Measurements from ENCODE around the gene TRAPPC2L. TPM values are rescaled to one million over a fixed set of nuclear protein-coding genes. Genes with fewer than 3 reads are reported as not detected.

Gene TRAPPC2L
- total RNA-seq, 1 donor from 2014 or later = 29.2 TPM

DNA sequence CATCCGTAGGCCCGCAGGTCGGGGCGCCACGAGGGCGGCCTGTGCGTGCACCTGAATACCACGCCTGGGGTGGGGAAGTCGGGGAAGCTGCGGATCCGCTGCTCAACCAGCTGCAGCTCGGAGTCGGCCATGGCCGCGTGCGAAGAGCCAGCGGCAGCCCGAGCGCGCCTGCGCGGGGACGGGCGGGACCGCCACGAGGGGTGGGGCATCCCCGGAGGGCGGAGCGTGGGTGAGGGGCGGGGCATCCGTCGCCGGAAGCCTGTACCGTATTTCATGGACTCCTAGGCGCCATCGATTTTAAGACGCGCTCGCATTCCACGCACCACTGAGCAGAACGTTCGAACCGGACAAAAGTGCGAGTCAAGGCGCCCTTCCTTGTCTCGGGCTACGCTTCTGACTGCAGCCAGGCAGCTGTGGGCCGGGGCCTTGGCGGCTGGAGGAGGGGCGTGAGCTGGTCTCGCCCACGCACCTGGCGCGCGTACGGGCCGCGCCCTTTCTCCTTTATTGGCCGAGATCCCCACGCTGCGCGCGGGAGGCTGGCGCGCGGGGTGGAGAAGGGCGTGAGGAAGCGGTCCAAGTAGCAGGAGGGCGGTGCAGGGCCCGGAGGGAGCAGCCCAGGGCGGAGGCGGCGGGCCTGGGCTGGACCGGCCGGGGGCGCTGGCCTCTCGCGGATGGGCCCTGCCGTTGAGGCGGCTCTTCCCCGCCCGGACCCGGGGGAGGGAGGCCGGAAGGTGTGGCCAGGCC is 45.0 kb upstream of the TRAPPC2L start, which contains the start of gene APRT:
TSS of gene APRT (minus strand) at position 160 of the 744 bp plus-strand sequence. CDS start at position 131, 29 bp downstream.
- peak within 1 kb of the TSS; percentile 66 for H3K27ac ChIP-seq (ENCODE audit: low read depth, low read length)
- peak within 1 kb of the TSS; percentile 65 to 84 (median 83) for H3K9ac ChIP-seq (ENCODE audit: low read depth in 1 of 3, low read length in 3 of 3)
- H3K27me3 ChIP-seq (ENCODE audit: control insufficient read depth in 3 of 3, insufficient read depth in 3 of 3, low read length in 3 of 3) = peaks cover 0 to 4% (median 2%) of the 10 kb centered on the region in 3 donors
- H3K4me1 ChIP-seq (ENCODE audit: control insufficient read depth in 3 of 3, insufficient read depth in 3 of 3, low read length in 3 of 3) = peaks cover 20 to 43% (median 31%) of the 10 kb centered on the region in 3 donors
- peaks cover 7 to 16% (median 12%) of the 10 kb centered on the region in 3 donors for H3K36me3 ChIP-seq (ENCODE audit: control insufficient read depth in 3 of 3, insufficient read depth in 3 of 3, low read length in 3 of 3)
- H3K9me3 ChIP-seq (ENCODE audit: control insufficient read depth in 3 of 3, low read length in 3 of 3) = no peaks in the 10 kb centered on the region
- peak within 1 kb of the TSS; percentile 68 to 87 (median 76) for H3K4me3 ChIP-seq (ENCODE audit: low read length in 3 of 3)

DNA sequence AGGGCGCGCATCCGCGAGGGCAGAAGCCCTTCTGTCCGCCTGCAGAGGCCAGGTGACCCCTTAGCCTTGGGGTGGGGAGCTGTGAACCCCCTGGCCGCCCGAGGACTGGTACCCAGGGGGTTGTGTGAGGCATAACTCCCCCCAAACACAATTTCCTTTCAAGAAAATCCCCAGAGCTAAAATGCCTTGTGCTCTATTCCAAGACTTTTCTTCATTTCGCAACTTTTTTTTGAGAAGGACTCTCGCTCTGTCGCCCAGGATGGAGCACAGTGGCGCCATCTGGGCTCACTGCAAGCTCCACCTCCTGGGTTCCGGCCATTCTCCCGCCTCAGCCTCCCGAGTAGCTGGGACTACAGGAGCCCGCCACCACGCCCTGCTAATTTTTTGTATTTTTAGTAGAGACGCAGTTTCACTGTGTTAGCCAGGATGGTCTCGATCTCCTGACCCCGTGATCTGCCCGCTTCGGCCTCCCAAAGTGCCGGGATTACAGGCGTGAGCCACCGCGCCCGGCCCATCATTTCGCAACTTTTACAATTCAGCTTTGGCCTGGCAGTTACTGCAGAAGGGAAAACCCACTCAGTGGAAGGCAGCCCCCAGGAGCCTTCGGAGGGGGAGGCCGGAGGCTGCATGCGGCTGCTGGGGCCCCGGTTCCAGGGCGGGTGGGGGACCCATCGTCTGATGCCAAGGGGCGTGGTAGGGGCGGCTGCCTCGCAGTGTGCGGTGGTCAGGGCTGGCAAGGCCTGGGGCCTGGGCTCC is 44.2 kb upstream of the TRAPPC2L start:
- peaks cover 7 to 16% (median 12%) of the 10 kb centered on the region in 3 donors for H3K36me3 ChIP-seq (ENCODE audit: control insufficient read depth in 3 of 3, insufficient read depth in 3 of 3, low read length in 3 of 3)
- H3K4me1 ChIP-seq (ENCODE audit: control insufficient read depth in 3 of 3, insufficient read depth in 3 of 3, low read length in 3 of 3) = peaks cover 18 to 36% (median 25%) of the 10 kb centered on the region in 3 donors
- H3K9ac ChIP-seq (ENCODE audit: low read depth in 1 of 3, low read length in 3 of 3) = peak overlapping the region in 2 of 3 donors; percentile 53 to 62
- peak overlapping the region; percentile 66 for H3K27ac ChIP-seq (ENCODE audit: low read depth, low read length)
- peaks cover 0 to 2% (median 0%) of the 10 kb centered on the region in 3 donors for H3K27me3 ChIP-seq (ENCODE audit: control insufficient read depth in 3 of 3, insufficient read depth in 3 of 3, low read length in 3 of 3)
- H3K4me3 ChIP-seq (ENCODE audit: low read length in 3 of 3) = peak overlapping the region; percentile 38 to 87 (median 76)
- no peaks in the 10 kb centered on the region for H3K9me3 ChIP-seq (ENCODE audit: control insufficient read depth in 3 of 3, low read length in 3 of 3)

DNA sequence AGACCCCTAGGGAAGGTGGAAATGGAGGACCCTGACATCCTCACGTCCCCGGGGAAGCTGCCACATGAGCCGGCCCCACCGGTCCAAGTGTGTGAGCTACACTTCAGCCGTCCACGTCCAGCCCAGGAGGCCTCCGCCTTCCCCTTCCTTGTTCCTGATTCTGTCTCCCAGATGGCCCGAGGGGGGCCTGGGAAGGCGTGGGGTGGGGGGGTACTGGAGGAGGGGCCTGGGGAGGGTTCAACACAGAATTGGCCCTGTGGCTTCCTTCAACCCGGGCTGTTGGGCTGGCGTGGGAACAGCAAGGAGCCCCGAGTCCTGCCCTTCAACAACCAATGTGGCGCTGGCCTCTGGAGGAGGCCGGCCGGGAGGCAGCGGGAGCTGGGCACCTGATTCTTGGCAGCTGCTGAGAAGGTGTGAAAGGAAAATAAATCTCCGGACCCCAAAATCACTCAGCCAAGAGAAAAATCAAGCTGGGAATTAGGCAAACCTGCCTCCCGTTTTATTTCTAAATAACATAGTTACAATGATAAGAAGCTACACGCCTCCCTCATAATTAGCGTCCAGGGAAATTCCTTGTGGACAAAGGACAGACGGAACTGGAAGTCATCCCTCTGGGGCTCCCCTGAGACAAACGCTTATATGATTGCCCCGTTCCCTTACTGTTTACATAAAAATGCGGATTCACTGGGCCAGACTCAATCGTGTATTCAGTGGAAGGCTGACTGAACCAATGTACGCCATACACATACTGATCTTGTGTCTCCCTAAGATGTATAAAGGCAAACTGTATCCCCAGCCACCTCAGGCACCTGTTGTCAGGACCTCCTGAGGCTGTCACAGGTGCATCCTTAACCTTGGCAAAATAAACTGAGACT is 43.4 kb upstream of the TRAPPC2L start:
- Histone ChIP-seq H3K27me3 (ENCODE audit: control insufficient read depth in 3 of 3, insufficient read depth in 3 of 3, low read length in 3 of 3) (peaks cover 0 to 2% (median 0%) of the 10 kb centered on the region in 3 donors), H3K9me3 (ENCODE audit: control insufficient read depth in 3 of 3, low read length in 3 of 3) (no peaks in the 10 kb centered on the region), H3K36me3 (ENCODE audit: control insufficient read depth in 3 of 3, insufficient read depth in 3 of 3, low read length in 3 of 3) (peaks cover 7 to 16% (median 12%) of the 10 kb centered on the region in 3 donors), H3K4me1 (ENCODE audit: control insufficient read depth in 3 of 3, insufficient read depth in 3 of 3, low read length in 3 of 3) (peaks cover 18 to 32% (median 25%) of the 10 kb centered on the region in 3 donors), H3K9ac (ENCODE audit: low read depth in 1 of 3, low read length in 3 of 3) (no peak overlapping the region), H3K27ac (ENCODE audit: low read depth, low read length) (no peak overlapping the region), H3K4me3 (ENCODE audit: low read length in 3 of 3) (no peak overlapping the region)

DNA sequence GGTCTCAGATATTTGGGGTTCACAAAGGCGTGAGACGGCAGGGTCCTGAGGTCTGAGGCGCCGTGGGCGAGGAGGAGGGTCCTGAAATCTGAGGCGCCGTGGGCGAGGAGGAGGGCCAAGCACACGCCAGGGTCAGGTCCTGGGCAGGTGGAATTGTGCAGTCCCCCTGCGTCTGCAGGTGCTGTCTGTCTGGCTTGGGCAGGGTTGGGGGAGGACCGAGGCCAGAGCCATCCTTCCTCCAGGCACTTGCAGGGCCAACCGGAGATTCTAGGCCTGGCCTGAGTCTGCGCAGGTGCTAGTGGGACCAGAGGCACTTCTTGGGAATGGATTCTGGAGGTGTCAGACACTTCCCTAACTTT is 42.8 kb upstream of the TRAPPC2L start:
- Histone ChIP-seq H3K36me3 (ENCODE audit: control insufficient read depth in 3 of 3, insufficient read depth in 3 of 3, low read length in 3 of 3) (peaks cover 6 to 12% (median 10%) of the 10 kb centered on the region in 3 donors), H3K9ac (ENCODE audit: low read depth in 1 of 3, low read length in 3 of 3) (no peak overlapping the region), H3K4me3 (ENCODE audit: low read length in 3 of 3) (no peak overlapping the region), H3K4me1 (ENCODE audit: control insufficient read depth in 3 of 3, insufficient read depth in 3 of 3, low read length in 3 of 3) (peaks cover 18 to 32% (median 25%) of the 10 kb centered on the region in 3 donors), H3K9me3 (ENCODE audit: control insufficient read depth in 3 of 3, low read length in 3 of 3) (no peaks in the 10 kb centered on the region), H3K27ac (ENCODE audit: low read depth, low read length) (no peak overlapping the region), H3K27me3 (ENCODE audit: control insufficient read depth in 3 of 3, insufficient read depth in 3 of 3, low read length in 3 of 3) (peaks cover 0 to 2% (median 0%) of the 10 kb centered on the region in 3 donors)

DNA sequence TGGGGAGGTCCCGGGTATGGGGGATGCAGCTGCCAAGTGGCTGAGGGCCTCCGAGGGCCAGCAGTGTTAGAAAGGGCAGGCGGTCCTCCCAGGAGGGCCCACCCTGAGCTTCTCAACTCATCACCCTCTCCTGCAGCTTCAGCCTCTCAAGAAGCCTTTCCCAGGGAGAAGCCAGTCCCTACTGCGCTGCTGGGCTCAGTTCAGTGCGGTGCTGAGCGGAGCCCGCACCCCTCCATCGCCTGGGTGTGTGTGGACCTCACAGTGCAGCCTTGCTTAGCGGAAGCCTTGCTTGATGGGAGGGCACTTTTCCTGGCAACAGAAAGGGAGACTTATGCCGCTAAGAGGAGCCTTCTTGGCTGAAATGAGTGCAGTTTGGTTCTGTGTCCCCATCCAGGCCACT is 41.7 kb upstream of the TRAPPC2L start:
- no peaks in the 10 kb centered on the region for H3K9me3 ChIP-seq (ENCODE audit: control insufficient read depth in 3 of 3, low read length in 3 of 3)
- no peak overlapping the region for H3K9ac ChIP-seq (ENCODE audit: low read depth in 1 of 3, low read length in 3 of 3)
- no peak overlapping the region for H3K4me3 ChIP-seq (ENCODE audit: low read length in 3 of 3)
- H3K27me3 ChIP-seq (ENCODE audit: control insufficient read depth in 3 of 3, insufficient read depth in 3 of 3, low read length in 3 of 3) = peaks cover 0 to 2% (median 0%) of the 10 kb centered on the region in 3 donors
- peaks cover 14 to 21% (median 17%) of the 10 kb centered on the region in 3 donors for H3K4me1 ChIP-seq (ENCODE audit: control insufficient read depth in 3 of 3, insufficient read depth in 3 of 3, low read length in 3 of 3)
- peaks cover 0 to 1% (median 0%) of the 10 kb centered on the region in 3 donors for H3K36me3 ChIP-seq (ENCODE audit: control insufficient read depth in 3 of 3, insufficient read depth in 3 of 3, low read length in 3 of 3)
- no peak overlapping the region for H3K27ac ChIP-seq (ENCODE audit: low read depth, low read length)

DNA sequence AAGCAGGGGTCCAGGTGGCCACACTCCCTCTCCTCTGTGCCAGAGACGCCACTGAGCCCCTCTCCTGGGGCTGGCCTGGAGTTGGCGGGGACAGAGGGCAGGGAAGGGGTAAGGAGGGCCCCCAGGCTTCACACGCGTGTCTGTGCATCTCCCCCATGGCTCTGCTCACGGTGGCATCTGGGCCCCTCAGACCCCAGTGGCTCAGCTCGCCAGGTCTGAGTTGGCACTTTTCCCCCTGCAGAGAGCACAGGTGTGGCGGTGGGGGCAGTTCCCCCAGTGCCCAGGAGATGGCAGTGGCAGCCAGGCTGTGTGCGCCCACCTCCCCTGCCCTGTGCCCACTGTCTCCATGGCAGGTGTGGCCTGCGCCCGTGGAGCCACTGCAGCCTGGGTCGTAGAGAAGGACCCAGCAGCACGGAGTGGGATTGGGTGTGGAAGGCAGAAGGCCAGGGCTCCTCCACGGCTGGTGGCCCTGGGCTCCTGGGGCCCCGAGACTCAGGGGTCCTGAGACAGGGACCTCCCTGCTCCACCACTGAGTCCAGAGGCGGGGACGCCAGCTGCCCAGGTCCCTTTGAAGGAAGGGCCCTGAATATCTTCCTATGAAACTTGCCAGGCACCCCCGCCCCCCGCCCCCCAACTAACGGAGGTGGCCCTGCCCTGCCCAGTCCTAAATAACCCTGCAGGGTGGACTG is 40.9 kb upstream of the TRAPPC2L start:
- Histone ChIP-seq H3K4me1 (ENCODE audit: control insufficient read depth in 3 of 3, insufficient read depth in 3 of 3, low read length in 3 of 3) (peaks cover 6 to 13% (median 9%) of the 10 kb centered on the region in 3 donors), H3K9me3 (ENCODE audit: control insufficient read depth in 3 of 3, low read length in 3 of 3) (no peaks in the 10 kb centered on the region), H3K27me3 (ENCODE audit: control insufficient read depth in 3 of 3, insufficient read depth in 3 of 3, low read length in 3 of 3) (peaks cover 0 to 2% (median 0%) of the 10 kb centered on the region in 3 donors), H3K4me3 (ENCODE audit: low read length in 3 of 3) (no peak overlapping the region), H3K27ac (ENCODE audit: low read depth, low read length) (no peak overlapping the region), H3K9ac (ENCODE audit: low read depth in 1 of 3, low read length in 3 of 3) (no peak overlapping the region), H3K36me3 (ENCODE audit: control insufficient read depth in 3 of 3, insufficient read depth in 3 of 3, low read length in 3 of 3) (no peaks in the 10 kb centered on the region)

DNA sequence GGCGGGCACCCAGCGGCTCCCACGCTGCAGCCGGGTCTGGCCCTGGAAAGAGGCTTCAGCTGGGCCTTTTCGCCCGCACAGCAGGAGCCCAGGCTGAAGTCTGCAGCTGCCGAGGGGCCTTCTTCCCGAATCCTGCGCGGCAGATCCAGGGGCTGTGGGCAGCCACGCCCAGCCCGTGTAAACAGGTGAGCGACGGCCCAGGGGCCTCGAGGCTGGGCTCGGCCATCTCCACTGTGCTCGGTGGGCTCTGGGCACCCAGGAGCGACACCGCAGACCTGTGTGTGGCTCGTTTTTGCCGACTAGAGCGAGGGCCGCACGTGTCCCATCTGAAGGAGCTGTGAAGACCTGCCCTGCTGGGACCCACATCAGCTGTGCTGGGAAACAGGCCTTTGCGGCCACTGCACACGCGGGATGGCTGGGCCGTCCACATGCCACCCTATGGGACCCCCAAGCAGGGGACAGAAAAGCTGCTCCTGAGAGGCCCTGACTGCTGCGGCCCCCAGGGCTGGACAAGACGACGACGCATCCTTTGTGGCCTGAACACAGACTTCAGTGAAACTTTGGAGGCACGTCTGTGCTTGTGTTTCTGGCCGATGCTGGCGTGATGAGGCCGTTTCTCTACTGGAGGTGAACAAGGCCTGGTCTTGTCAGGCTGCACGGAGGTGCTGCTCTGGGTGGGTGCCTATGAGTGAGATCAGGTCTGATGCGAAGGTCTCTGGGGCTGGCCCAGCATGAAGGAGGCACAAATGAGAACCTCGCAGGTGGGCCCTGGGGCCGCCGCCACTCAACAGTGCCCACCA is 40.0 kb upstream of the TRAPPC2L start:
- Histone ChIP-seq H3K4me1 (ENCODE audit: control insufficient read depth in 3 of 3, insufficient read depth in 3 of 3, low read length in 3 of 3) (peaks cover 3 to 11% (median 7%) of the 10 kb centered on the region in 3 donors), H3K4me3 (ENCODE audit: low read length in 3 of 3) (no peak overlapping the region), H3K27ac (ENCODE audit: low read depth, low read length) (no peak overlapping the region), H3K9me3 (ENCODE audit: control insufficient read depth in 3 of 3, low read length in 3 of 3) (no peaks in the 10 kb centered on the region), H3K36me3 (ENCODE audit: control insufficient read depth in 3 of 3, insufficient read depth in 3 of 3, low read length in 3 of 3) (peaks cover 0 to 4% (median 2%) of the 10 kb centered on the region in 3 donors), H3K9ac (ENCODE audit: low read depth in 1 of 3, low read length in 3 of 3) (no peak overlapping the region), H3K27me3 (ENCODE audit: control insufficient read depth in 3 of 3, insufficient read depth in 3 of 3, low read length in 3 of 3) (peaks cover 0 to 2% (median 0%) of the 10 kb centered on the region in 3 donors)

DNA sequence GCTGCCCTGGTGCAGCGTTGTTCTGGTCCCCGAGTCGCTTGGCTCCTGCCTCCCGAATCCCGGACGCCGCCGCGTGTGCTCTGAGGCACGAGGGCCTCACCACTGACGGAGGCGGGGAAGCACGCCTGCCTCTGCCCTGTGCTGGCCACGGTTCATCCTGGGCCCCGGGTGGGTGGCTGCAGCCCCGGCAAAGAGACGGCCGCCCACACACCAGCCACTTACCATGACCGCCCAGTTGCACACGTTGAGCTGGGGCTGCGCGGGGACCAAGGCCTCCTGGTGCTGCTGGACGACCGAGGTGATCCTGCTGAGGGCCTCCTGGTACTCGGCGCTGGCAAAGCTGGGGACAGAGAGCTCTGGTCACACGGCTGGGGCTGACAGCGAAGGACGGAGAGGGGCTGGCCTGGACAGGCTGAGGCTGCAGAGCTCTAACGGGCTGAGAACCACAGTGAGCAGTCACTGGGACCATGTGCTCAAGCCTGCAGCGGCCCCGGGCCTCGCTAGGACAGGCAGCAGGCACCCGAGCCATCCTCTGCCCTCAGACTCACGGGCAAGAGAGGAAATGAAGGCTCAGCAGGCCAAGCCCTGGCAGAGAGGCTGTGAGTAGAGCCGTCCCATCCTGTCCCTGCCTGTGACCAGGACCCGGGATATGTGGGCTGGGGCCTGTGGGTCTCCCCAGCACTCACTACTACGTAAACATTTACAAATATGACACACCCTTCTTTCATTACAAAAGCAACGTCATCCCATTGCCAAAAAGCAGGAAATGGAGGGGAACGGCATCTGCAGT is 38.9 kb upstream of the TRAPPC2L start:
- H3K9me3 ChIP-seq (ENCODE audit: control insufficient read depth in 3 of 3, low read length in 3 of 3) = no peaks in the 10 kb centered on the region
- peaks cover 0 to 2% (median 0%) of the 10 kb centered on the region in 3 donors for H3K27me3 ChIP-seq (ENCODE audit: control insufficient read depth in 3 of 3, insufficient read depth in 3 of 3, low read length in 3 of 3)
- H3K27ac ChIP-seq (ENCODE audit: low read depth, low read length) = no peak overlapping the region
- H3K4me3 ChIP-seq (ENCODE audit: low read length in 3 of 3) = no peak overlapping the region
- peaks cover 0 to 3% (median 0%) of the 10 kb centered on the region in 3 donors for H3K4me1 ChIP-seq (ENCODE audit: control insufficient read depth in 3 of 3, insufficient read depth in 3 of 3, low read length in 3 of 3)
- no peak overlapping the region for H3K9ac ChIP-seq (ENCODE audit: low read depth in 1 of 3, low read length in 3 of 3)
- peaks cover 4 to 9% (median 4%) of the 10 kb centered on the region in 3 donors for H3K36me3 ChIP-seq (ENCODE audit: control insufficient read depth in 3 of 3, insufficient read depth in 3 of 3, low read length in 3 of 3)
